MM.1S (cell line): ENCODE measurements around the gene TSC22D3.
"Not testable (repeated sequence)": the region's sequence is repeated elsewhere in the genome, so short reads cannot be mapped to it uniquely, and the experiment has no call there.

ENCODE experiments used
- CTCF ChIP-seq: fragments of 300-600 bp; sonication (generic); IDR thresholded peaks from 2 replicates; pipeline ENCODE4 v1.5.1; 2016; ENCODE audit warnings: antibody characterized with exemption, low read length, mixed read lengths
- EZH2 ChIP-seq: fragments of 300-600 bp; sonication (generic); optimal IDR thresholded peaks from 2 replicates; pipeline ENCODE3; 2017; ENCODE audit warnings: low read depth, mild to moderate bottlenecking, antibody characterized with exemption, low read length, mixed read lengths
- EZH2phosphoT487 ChIP-seq: fragments of 300-600 bp; sonication (generic); IDR thresholded peaks from 2 replicates; pipeline ENCODE4 v1.6.1; 2018; ENCODE audit warnings: antibody characterized with exemption, low read length

GRCh38 chrX:107685586-107685985, 90.0 kb downstream of the TSC22D3 start:
- TF ChIP-seq CTCF, EZH2, EZH2phosphoT487: not testable (repeated sequence)
